GM10248 (cell line): ENCODE data around the gene AIFM1.

Experiments
- CTCF ChIA-PET: fragments of 300-600 bp; sonication (Branson Sonifier 250); formaldehyde crosslinking; extraction: SDS; loops from one replicate; lab custom pipeline; 2021; ENCODE audit warnings: antibody characterized with exemption; lab: Yijun Ruan, JAX
- POLR2A ChIA-PET: fragments of 350-650 bp; sonication (Branson Sonifier 250); formaldehyde crosslinking; extraction: SDS; loops from one replicate; lab custom pipeline; 2020; ENCODE audit warnings: antibody characterized with exemption; lab: Yijun Ruan, JAX
- DNase-seq: peaks from one replicate; pipeline ENCODE4 v3.0.0; 2012; ENCODE audit errors: extremely low spot score
- TF ChIP-seq, protein P1 (sequence below): IDR thresholded peaks from 2 replicates; pipeline ENCODE4 v1.5.1; 2012; ENCODE audit warnings: mild to moderate bottlenecking, low read depth; ENCODE audit errors: extremely low read depth, missing control alignments, control extremely low read depth

Gene AIFM1

DNA sequence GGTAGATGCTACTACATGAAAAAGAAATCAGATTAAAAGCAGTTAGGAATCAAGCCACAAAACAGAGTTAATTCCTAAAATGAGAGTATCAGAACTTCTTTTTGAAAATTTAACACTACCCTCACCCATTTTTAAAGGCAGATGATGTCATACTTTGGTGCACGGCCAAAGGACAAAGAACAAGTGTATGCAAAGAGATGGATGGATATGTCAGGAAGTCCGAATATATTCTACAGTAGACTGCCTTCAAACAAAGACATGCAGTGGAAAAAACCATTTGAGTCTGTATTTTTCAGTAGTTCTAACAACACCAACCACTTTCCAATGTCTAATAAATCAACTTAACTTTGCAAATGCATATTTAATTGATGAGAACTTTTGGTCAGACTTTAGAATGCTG lies 2.2 kb downstream of the AIFM1 start:
- ChIA-PET CTCF (no interaction called here), POLR2A (no interaction called here)
- no peak for DNase-seq
- TF ChIP-seq, protein P1, sequence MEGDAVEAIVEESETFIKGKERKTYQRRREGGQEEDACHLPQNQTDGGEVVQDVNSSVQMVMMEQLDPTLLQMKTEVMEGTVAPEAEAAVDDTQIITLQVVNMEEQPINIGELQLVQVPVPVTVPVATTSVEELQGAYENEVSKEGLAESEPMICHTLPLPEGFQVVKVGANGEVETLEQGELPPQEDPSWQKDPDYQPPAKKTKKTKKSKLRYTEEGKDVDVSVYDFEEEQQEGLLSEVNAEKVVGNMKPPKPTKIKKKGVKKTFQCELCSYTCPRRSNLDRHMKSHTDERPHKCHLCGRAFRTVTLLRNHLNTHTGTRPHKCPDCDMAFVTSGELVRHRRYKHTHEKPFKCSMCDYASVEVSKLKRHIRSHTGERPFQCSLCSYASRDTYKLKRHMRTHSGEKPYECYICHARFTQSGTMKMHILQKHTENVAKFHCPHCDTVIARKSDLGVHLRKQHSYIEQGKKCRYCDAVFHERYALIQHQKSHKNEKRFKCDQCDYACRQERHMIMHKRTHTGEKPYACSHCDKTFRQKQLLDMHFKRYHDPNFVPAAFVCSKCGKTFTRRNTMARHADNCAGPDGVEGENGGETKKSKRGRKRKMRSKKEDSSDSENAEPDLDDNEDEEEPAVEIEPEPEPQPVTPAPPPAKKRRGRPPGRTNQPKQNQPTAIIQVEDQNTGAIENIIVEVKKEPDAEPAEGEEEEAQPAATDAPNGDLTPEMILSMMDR, result no peak

DNA sequence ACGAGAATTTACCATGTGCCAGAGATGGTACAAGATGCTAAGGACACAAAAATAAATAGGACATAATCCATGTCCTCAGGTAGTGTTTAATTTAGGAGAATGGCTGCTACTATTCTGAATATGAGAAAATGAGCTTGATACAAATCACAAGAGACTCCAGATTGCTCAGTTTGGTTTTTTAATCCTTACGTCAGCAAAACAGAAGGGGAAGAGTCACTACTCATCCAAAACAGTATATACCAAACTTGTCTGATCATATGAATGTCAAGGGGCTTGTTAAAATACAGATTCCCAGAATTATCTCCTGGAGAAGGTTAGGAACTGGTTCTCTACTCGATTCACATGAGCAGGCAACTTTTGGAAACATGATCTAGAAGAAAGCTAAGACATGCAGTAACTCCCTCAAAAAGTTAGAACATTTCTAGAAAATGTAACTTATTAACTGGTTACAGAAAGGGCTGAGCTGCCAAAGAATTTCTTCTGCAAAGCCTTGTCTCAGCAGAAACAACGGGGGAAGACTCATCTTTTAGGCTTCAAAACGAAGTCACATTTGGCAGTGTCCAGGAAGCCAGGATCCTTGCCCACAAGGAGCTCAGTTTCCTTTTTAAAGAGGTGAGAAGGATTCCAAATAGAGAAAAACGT lies 3.4 kb downstream of the AIFM1 start:
- POLR2A ChIA-PET, result no interaction called here
- CTCF ChIA-PET, result interaction anchor here (1.2 kb wide), 1 partner anchor 8 kb away, joined by 4 read pairs; no protein-coding TSS in a partner anchor
- no peak for DNase-seq
- TF ChIP-seq, protein P1, result no peak

DNA sequence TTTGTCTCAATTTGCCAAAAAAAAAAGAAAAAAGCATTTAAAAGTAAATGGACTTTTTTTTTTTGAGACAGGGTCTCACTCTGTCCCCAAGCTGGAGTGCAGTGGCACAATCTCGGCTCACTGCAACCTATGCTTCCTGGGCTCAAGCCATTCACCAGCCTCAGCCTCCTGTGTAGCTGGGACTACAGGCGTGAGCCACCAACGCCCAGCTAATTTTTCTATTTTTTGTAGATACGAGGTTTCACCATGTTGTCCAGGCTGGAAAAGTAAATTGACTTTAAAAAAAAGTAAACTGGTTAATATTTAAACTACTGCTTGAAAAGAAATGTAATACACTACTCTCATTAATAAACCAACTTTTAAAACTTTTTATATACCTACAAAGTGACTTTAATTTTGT lies 5.9 kb downstream of the AIFM1 start:
- ChIA-PET POLR2A (no interaction called here), CTCF (interaction anchor here (1.9 kb wide), 1 partner anchor 39 kb away, joined by 6 read pairs; no protein-coding TSS in a partner anchor)
- DNase-seq, result no peak
- TF ChIP-seq, protein P1, result no peak

DNA sequence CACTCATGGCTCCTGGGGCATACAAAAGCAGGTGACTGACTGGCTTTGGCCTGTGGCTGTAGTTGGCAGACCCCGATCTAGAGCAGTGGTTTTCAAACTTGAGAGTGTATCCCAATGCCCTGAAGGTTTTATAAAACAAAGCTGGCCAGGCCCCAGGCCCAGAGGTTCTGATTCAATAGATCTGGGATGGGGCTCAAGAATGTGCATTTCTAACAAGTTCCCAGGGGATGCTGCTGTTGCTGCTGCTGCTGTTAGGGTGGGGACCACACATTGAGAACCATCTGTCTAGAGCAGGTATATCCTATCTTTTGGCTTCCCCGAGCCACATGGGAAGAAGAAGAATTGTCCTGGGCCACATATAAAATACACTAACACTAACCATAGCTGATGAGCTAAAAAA lies 7.3 kb downstream of the AIFM1 start:
- ChIA-PET CTCF (interaction anchor here (1.9 kb wide), 1 partner anchor 38 kb away, joined by 6 read pairs; no protein-coding TSS in a partner anchor), POLR2A (no interaction called here)
- TF ChIP-seq, protein P1, result no peak
- no peak for DNase-seq

DNA sequence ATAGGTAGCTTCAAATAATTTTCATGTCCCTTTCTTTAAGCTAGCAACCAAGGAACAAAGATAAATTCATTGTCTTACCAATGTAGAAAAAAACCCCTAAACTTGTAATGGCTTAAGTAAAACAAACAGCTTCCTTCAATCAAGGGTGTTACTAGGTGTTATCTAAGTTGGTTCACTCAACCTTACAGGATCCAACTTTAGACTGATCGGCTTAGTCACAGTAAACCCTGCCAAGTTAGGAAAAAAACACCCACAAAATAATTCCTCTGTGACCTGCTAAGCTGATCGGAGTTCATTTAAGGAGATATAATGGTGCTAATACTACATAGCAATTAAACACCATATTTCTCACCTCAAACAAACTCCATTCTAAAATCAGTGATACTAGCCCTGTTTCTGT lies 10.1 kb downstream of the AIFM1 start:
- CTCF ChIA-PET, result interaction anchor here (0.6 kb wide), 1 partner anchor 14 kb away, joined by 3 read pairs; no protein-coding TSS in a partner anchor
- POLR2A ChIA-PET, result no interaction called here
- DNase-seq, result no peak
- TF ChIP-seq, protein P1, result no peak

- DNase-seq, result no peak
- TF ChIP-seq, protein P1, result no peak
- CTCF ChIA-PET, result interaction anchor here (1.0 to 3.3 kb wide), 2 partner anchors 27 to 68 kb away, joined by 3 to 8 read pairs; no protein-coding TSS in a partner anchor
- POLR2A ChIA-PET, result interaction anchor here (0.5 kb wide), 1 partner anchor 159 kb away, joined by 3 read pairs; no protein-coding TSS in a partner anchor
Observed at GRCh38 chrX:130147631-130148030, 18.0 kb downstream of the AIFM1 start.
